HG02798 (cell line): ENCODE results near the gene ZNF337.
"Not testable (repeated sequence)": the region's sequence is repeated elsewhere in the genome, so short reads cannot be mapped to it uniquely, and the experiment has no call there.

Source experiments
- ATAC-seq: cut with Tn5 transposase; IDR thresholded peaks from one replicate; pipeline ENCODE4 v1.9.1; 2021; ENCODE audit warnings: mild to moderate bottlenecking; ENCODE audit not compliant: unreplicated experiment, poor library complexity

Gene ZNF337

DNA sequence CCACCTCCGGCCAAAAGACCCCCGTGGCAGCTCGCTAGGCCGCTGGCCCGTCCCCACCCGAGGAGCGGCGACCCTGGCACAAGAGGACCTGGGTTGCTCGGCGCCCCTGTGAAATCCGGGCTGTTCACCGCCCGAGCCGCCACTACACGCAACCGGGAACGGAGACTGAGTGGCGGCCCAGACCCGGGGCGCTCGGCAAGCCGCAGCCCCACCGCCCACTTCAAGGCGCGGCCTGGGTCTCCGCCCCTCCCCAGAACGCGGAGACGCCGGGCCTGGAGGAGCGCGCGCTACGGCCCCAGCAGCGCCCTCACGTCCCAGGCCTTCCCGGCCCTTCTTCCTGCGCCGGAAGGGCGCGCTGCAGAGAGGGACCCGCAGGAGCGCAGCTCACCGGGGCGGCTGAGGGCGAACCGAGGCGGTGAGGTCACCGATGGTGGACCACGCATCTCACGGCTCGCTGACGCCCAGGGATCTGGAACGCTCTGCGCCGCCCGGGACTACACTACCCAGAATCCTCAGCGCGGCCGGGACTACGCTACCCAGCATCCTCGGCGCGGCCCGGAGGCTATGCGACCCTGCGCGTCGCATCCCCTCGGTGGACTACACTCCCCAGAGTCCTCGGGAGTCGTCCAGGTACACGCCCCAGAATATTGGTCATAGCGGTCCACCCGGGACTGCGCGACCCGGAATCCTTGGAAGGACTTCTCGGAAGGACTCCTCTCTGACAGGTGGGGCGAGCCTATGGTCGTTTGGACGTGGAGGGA lies at the start of gene ZNF337:
Gene ZNF337, minus strand, starts transcription at position 483 of the 761 bp plus-strand sequence. CDS start 10,436 bp downstream, outside the sequence.
- ATAC-seq, result peak; percentile 97

DNA sequence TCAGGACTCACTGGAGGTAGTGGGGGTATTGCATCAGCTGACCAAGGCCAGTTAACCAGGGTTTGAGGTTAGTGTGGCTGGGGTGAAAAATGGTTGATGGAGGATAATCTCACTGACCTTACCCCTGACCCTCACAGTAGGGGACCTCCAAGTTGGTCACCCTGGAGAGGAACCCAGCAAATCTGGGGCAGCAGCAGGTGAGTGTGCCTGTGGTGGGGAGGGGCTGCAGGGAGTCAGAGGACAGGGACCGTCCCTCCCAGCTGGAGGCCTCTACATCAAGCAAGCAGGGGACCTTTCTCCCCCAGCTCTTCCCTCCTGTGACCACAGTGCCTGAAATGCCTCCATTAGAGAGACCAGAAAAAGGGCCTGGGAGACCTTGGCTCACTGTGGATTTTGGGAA lies 49.1 kb upstream of the ZNF337 start:
- ATAC-seq, result no peak

DNA sequence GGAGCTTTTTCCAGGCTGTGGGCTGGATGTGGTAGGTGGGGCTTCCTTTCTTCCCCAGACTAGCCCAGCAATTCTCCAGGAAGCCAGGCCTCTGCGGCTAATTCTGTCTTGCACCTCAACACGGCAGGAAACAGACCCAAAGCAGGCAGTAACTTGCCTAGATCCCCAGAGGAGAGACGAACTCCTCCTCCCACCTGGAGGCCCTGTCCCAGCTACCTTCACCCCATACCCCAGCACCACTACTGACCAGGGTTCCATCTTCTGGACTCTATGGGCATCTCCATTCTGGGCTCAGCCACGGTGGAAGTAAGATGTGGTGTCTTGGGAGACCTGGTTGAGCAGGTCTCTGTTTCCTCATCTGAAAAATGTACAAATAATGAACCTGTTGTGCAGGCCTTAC lies 48.4 kb upstream of the ZNF337 start:
- ATAC-seq, result no peak

DNA sequence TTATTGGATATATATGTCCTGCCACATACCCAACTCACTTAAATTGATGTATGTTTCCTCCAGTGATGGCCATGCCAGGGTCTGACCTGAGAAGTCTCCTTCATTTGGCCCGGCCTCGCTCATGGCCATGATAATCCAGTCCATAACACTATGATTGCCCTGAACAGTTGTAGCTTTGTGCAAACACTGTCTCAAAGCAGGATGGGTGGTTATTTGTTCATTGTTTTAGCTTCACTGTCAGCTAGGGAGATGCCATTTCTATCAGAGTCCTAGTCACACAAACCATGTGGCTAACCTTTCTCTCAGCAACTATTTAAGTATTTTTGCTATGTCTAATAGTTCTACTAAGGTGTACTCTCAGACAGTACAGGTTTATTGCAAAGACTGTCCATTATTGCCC lies 47.6 kb upstream of the ZNF337 start:
- no peak for ATAC-seq

DNA sequence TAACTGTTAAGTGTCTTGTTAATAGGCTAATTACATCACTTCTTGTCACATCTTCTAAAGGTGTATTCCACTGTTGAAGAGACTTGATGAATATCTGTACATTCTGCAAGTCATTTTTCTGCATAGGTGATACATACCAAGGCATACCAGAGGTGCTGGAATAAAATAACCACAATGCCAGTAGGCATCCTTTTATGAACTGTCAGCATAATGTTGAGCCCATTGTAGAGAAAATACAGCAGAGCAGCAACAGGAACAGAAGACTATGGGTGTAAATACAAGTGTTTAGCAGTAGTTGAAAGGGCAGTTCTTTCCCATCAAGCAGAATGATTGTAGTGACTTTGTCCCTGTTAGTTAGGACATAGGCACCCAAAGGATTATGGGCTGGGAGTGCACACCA lies 44.4 kb upstream of the ZNF337 start:
- ATAC-seq, result no peak

DNA sequence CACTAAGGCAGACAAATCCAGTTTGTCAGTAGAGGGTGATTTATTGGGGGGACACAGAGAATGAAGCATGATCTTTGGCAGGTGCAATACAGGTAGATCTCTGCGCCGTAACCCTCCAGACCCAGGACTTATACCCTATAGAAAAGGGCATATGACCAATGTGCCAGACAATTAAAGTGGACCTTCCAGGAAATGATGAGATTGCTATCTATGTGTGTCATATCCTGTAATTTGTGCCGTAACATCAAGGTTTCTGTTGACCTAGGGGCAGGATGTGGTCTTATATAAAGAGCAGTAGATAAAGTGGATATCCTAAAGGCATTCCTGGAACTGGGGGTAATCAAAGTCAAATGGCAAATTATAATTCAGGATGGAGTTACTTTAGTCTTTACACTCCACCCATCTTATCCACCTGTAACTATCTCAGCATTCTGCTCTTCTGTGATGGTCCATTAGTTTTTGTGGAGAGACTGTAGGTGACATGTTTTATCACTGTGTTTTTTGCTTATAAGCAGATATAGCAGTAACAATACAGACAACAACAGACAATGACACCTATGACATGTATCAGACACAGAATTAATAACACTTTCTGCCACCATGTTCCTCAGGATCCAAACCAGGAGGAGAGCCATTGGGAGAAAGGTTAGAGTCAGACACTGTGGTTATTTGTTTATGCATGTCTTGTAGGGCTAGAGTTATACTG lies 43.1 kb upstream of the ZNF337 start:
- no peak for ATAC-seq

DNA sequence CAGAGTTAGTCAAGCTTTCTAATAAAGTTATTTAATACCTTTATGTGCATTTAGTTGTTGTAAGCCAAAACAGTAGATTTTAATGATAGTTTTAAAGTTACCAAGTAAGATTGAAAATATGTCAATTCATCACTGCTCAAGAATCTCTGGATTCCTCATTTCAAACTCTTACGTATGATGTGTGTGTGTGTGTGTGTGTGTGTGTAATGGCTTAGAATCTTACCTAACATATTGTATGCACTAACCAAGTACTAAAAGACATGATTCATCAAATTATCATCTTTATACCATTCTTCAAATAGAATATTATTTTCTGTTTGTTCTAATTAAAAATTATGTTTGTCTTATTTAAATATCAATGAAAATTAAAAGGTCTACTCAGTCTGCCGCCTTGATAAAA lies 41.5 kb upstream of the ZNF337 start:
- no peak for ATAC-seq

DNA sequence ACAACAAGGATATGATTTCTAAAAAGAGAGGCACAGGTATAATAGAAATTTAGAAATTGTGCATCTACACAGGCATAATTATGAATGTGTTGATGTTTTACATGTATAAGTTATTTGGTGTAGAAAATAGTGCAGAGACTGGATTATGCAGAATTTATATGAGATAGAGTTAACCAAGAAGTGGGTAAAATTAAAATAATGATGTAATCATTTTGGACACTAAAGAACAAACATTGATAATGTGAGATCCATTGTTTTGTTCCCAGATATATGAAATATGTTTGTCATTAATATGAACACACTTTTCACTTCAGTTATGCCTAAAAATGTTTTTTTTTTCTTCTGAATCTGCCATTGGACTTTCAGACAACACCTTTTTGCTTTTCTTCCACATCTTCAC lies 37.2 kb upstream of the ZNF337 start:
- no peak for ATAC-seq

DNA sequence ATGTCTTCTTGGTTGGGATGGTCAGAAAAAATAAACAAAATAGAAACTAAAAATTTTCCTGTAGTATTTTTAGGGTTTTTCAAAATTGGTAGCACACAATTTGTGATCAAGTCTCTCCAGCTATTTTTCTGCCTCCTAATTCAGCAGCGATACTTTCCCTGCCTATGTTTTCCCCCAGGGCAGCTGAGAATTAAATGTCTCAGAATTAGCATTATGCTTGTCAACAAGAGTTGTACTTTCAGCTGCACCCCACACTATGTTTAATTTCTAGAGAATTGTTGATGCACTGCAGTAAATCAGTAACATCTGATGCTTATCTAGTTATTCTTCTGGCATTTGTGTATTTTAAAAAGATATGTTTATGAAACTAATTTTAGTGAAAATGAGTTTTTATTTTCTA lies 34.2 kb upstream of the ZNF337 start:
- no peak for ATAC-seq

DNA sequence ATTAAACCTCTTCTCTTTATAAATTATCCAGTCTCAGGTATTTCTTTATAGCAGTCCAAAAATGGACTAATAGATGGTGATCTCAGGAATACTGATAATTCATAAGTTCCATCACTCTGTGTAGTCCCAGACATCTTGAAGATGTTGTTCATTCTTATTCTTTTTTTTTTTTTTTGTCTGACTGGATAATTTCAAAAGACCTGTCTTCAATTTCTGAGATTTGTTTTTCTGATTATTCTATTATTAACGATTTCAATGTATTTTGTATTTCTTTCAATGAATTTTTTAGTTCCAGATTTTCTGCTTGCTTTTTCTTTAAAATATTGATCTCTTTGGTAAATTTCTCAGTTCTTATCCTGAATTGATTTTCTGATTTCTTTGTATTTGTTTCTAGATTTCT lies 29.7 kb upstream of the ZNF337 start:
- no peak for ATAC-seq

DNA sequence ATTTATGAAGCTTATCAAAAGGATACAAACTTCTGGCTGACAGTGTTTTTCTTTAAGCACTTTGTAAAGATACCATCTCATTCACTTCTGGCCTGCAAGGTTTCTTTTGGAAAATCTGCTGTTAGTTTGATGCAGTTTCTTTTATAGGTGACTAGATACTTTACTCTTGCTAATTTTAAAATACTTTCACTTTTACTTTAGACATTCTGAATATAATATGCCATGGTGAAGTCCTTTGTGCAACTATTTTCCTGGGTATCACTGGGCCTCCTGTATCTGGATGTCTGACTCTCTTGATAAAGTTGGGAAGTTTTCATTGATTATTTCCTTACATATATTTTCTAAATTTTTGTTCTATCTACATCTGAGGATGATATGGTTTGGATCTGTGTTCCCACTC lies 29.0 kb upstream of the ZNF337 start:
- no peak for ATAC-seq

DNA sequence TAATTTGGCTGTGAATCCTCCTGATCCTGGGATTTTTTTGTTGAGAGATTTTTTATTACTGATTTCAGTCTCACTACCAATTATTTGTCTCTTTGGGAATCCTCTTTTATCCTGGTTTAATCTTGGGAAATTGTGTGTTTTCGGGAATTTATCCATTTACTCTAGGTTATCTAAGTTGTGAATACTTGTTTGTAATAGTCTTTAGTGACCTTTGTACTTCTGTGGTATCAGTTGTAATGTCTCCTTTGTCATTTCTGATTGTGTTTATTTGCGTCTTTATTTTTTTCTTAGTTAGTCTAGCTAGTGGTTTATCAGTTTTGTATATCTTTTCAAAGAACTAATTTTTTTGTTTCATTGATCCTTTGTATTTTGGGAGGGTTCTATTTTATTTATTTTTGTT lies 27.3 kb upstream of the ZNF337 start:
- no peak for ATAC-seq

DNA sequence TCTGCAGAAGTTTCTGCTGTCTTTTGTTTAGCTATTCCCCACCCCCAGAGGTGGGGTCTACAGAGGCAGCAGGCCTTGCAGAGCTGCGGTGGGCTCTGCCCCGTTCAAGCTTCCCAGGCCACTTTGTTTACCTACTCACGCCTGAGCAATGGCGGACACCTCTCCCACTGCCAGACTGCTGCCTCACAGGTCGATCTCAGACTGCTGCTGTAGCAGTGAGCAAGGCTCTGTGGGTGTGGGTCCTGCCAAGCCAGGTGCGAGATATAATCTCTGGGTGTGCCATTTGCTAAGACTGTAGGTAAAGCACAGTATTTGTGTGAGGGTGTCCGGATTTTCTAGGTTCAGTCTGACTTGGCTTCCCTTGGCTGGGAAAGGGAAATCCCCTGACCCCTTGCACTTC lies 23.6 kb upstream of the ZNF337 start:
- no peak for ATAC-seq

DNA sequence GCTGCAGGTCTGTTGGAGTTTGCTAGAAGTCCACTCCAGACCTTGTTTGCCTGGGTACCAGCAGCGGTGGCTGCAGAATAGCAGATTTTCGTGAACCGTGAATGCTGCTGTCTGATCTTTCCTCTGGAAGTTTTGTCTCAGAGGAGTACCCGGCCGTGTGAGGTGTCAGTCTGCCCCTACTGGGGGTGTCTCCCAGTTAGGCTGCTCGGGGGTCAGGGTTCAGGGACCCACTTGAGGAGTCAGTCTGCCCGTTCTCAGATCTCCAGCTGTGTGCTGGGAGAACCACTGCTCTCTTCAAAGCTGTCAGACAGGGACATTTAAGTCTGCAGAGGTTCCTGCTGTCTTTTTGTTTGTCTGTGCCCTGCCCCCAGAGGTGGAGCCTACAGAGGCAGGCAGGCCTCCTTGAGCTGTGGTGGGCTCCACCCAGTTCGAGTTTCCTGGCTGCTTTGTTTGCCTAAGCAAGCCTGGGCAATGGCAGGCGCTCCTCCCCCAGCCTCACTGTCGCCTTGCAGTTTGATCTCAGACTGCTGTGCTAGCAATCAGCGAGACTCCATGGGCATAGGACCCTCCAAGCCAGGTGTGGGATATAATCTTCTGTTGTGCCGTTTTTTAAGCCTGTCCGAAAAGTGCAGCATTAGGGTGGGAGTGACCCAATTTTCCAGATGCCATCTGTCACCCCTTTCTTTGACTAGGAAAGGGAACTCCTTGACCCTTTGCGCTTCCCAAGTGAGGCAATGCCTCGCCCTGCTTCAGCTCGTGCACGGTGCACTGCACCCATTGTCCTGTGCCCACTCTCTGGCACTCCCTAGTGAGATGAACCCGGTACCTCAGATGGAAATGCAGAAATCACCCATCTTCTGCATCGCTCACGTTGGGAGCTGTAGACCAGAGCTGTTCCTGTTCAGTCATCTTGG lies 22.5 kb upstream of the ZNF337 start:
- not testable (repeated sequence) for ATAC-seq

DNA sequence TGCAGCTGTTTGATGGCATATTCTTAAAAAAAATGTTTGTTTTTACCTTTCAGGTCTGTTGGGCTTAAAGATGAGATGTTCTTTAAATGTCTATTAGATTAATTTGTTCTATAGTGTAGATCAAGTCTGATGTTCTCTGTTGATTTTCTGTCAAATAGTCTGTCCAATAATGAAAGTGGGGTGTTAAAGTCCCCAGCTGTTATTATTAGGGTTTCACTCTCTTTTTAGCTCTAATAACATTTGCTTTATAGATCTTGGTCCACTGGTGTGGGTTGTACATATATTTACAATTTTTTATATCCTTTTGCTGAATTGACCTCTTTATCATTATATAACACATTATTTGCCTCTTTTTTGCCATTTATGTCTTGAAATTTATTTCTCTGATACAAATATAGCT lies 11.0 kb upstream of the ZNF337 start:
- ATAC-seq, result no peak

DNA sequence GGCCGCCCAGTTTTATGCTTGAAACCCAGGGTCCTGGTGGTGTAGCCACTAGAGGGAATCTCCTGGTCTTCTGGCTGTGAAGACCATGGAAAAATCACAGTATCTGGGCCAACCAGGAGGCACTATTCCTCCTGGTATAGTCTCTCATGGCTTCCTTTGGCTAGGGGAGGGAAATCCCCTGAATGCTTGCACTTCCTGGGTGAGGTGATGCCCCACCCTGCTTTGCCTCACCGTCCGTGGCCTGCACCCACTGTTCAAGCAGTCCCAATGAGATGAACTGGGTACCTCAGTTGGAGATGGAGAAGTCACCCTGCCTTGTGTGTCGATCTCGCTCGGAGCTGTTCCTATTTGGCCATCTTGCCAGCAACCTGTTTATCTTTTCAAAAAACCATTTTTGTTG lies 10.1 kb upstream of the ZNF337 start:
- no peak for ATAC-seq

DNA sequence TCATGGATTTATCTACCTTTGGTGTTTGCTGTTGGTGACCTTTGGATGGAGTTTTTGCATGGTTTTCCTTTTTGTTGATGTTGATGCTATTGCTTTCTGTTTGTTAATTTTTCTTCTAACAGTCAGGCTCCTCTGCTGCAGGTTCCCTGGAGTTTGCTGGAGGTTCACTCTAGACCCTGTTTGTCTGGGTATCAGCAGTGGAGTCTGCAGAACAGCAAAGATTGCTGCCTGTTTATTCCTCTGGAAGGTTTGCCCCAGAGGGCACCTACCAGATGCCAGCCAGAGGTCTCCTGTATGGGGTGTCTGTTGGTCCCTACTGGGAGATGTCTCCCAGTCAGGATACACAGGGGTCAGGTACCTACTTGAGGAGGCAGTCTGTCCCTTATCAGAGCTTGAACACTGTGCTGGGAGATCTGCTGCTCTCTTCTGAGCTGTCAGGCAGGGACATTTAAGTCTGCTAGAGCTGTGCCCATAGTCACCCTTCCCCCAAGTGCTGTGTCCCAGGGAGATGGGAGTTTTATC lies 9.2 kb upstream of the ZNF337 start:
- no peak for ATAC-seq

DNA sequence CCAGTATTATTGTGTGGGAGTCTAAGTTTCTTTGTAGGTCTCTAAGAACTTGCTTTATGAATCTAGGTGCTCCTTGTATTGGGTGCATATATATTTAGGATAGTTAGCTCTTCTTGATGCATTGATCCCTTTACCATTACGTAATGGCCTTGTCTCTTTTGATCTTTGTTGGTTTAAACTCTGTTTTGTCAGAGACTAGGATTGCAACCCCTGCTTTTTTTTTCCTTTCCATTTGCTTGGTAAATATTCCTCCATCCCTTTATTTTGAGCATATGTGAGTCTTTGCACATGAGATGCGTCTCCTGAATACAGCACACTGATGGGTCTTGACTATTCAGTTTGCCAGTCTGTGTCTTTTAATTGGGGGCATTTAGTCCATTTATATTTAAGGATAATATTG lies 7.7 kb upstream of the ZNF337 start:
- ATAC-seq, result not testable (repeated sequence)

DNA sequence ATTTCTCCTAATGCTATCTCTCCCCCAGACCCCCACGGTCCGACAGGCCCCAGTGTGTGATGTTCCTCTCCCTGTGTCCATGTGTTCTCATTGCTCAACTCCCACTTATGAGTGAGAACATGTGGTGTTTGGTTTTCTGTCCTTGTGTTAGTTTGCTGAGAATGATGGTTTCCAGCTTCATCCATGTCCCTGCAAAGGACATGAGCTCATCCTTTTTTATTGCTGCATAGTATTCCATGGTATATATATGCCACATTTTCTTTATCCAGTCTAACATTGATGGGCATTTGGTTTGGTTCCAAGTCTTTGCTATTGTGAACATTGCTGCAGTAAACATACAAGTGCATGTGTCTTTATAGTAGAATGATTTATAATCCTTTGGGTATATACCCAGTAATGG lies 4.2 kb upstream of the ZNF337 start:
- not testable (repeated sequence) for ATAC-seq

DNA sequence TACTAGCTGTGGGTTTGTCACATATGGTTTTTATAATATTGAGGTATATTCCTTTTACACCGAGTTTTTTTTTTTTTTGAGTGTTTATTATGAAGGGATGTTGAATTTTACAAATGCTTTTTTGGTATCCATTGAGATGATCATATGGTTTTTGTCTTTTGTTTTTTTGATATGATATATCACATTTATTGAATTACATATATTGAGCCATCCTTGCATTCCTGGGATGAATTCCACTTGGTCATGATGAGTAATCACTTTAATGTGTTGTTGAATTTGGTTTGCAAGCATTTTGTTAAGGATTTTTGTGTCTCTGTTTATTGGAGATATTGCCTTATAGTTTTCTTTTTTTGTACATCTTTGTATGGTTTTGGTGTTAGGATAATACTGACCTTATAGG lies 3.3 kb upstream of the ZNF337 start:
- ATAC-seq, result no peak

DNA sequence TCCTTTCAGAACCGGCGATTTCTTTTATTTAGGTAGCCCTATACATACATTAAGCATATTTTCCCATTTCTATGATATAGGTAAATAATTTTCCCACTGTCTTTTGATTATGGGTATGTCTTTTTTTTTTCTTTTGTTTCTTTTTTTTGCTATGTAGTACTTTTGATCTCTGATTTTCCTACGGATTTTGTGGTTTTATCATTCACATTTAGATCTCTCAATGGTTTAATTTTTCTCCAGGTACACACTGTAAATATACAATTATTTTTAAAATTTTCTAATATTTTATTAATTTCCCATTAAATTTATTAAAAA lies 436 bp upstream of the ZNF337 start:
- ATAC-seq, result no peak
